ENCODE results near the gene HINT3. TPM values are rescaled to one million over a fixed set of nuclear protein-coding genes. Genes with fewer than 3 reads are reported as not detected.

Gene HINT3
- total and polyA plus RNA-seq, 2 donors (not counting 3 experiments of a cell fraction or from before 2014, with no cell fraction given): 1.8 to 8.4 TPM

- ChIA-PET POLR2A (no interaction called here), CTCF (interaction anchor here (1.1 kb wide), 2 partner anchors 13 to 136 kb away, joined by 3 to 4 read pairs; partner anchors contain the start of gene NCOA7)
- no peak overlapping the region for H3K4me3 ChIP-seq (replicated peaks in 1 of 3; ENCODE audit: insufficient read depth in 1 of 3, low read depth in 1 of 3, low read length in 3 of 3)
- H4K20me1 ChIP-seq (replicated peaks; ENCODE audit: control insufficient read depth, extremely low read depth, insufficient read depth, low read length): no peaks in the 10 kb centered on the region
- no peak overlapping the region for H2AFZ ChIP-seq (ENCODE audit: low read depth, low read length)
- dilution Hi-C loops (cut with MboI; ENCODE audit: extremely low pct_ligation_motif_present, low sequenced_read_pairs): no loop called here
- DNase-seq (ENCODE audit: low read depth, low spot score): no peak
- no peak overlapping the region for H3K27ac ChIP-seq (ENCODE audit: insufficient read depth, low read depth, low read length)
- no peaks in the 10 kb centered on the region for H3K9me3 ChIP-seq (replicated peaks; ENCODE audit: control insufficient read depth, insufficient read depth, low read length)
- BruUV-seq (replicated peaks): no TSS peak
- no peak overlapping the region for H3K4me2 ChIP-seq (ENCODE audit: insufficient read depth, low read length)
- no peak overlapping the region for H3K9ac ChIP-seq (replicated peaks; ENCODE audit: extremely low read depth, insufficient read depth, low read length)
- FAIRE-seq: no peak
- no peaks in the 10 kb centered on the region for H3K4me1 ChIP-seq (ENCODE audit: control insufficient read depth, extremely low read depth, insufficient read depth, low read length)
- H3K79me2 ChIP-seq (ENCODE audit: control insufficient read depth, insufficient read depth, low read length): no peaks in the 10 kb centered on the region
- intact Hi-C loops (cut with micrococcal nuclease): no loop called here
- no peaks in the 10 kb centered on the region for H3K9me1 ChIP-seq (replicated peaks; ENCODE audit: control insufficient read depth, extremely low read depth, insufficient read depth, low read length)
- TF ChIP-seq EZH2 (IDR thresholded peaks at IDR 0.05; ENCODE audit: borderline replicate concordance, low read depth, low read length, severe bottlenecking) (no peak), MYC (IDR thresholded peaks at IDR 0.05; ENCODE audit: low read depth, low read length) (no peak), JUN (IDR thresholded peaks at IDR 0.05; ENCODE audit: borderline replicate concordance, insufficient read depth, insufficient read length, low read depth) (no peak), POLR2AphosphoS5 (IDR thresholded peaks at IDR 0.05; ENCODE audit: insufficient read depth, low read depth, low read length) (no peak), FOS (IDR thresholded peaks at IDR 0.05; ENCODE audit: borderline replicate concordance, insufficient read depth, low read length) (no peak), GATA2 (IDR thresholded peaks at IDR 0.05; ENCODE audit: insufficient read depth, insufficient read length, low read depth, low read length) (no peak), POLR2A (IDR thresholded peaks at IDR 0.05; ENCODE audit: low read depth, low read length) (no peak)
- TF ChIP-seq, protein P1, sequence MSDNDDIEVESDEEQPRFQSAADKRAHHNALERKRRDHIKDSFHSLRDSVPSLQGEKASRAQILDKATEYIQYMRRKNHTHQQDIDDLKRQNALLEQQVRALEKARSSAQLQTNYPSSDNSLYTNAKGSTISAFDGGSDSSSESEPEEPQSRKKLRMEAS (IDR thresholded peaks at IDR 0.05; ENCODE audit: insufficient read depth, insufficient read length): no peak
- TF ChIP-seq, protein P2, sequence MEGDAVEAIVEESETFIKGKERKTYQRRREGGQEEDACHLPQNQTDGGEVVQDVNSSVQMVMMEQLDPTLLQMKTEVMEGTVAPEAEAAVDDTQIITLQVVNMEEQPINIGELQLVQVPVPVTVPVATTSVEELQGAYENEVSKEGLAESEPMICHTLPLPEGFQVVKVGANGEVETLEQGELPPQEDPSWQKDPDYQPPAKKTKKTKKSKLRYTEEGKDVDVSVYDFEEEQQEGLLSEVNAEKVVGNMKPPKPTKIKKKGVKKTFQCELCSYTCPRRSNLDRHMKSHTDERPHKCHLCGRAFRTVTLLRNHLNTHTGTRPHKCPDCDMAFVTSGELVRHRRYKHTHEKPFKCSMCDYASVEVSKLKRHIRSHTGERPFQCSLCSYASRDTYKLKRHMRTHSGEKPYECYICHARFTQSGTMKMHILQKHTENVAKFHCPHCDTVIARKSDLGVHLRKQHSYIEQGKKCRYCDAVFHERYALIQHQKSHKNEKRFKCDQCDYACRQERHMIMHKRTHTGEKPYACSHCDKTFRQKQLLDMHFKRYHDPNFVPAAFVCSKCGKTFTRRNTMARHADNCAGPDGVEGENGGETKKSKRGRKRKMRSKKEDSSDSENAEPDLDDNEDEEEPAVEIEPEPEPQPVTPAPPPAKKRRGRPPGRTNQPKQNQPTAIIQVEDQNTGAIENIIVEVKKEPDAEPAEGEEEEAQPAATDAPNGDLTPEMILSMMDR (IDR thresholded peaks at IDR 0.05; ENCODE audit: extremely low read depth in 1 of 2, insufficient read depth in 1 of 2, low read depth in 1 of 2, low read length in 2 of 2): no peak
- no peaks in the 10 kb centered on the region for H3K27me3 ChIP-seq (ENCODE audit: control insufficient read depth in 2 of 2, insufficient read depth in 2 of 2, low read length in 2 of 2)
- peaks cover 24 to 25% of the 10 kb centered on the region in 2 experiments for H3K36me3 ChIP-seq (ENCODE audit: control insufficient read depth in 2 of 2, extremely low read depth in 1 of 2, insufficient read depth in 2 of 2, low read length in 2 of 2)
Measured at GRCh38 chr6:125926711-125927110, 29.9 kb upstream of the HINT3 start.

Data from endothelial cell of umbilical vein (primary cell).